OCI-LY3 (cell line): Measurements from ENCODE around the gene RAP2A.

Experiments used
- H2AFZ ChIP-seq: fragments of 200-600, 300-600 bp; shearing (Covaris generic); 2 replicates; pipeline ENCODE4 v1.6.0; 2014; ENCODE audit warnings: antibody characterized with exemption, low read depth, low read length
- H3K27ac ChIP-seq: fragments of 200-600, 300-600 bp; sonication (generic); 2 replicates; pipeline ENCODE4 v1.5.1; 2014; ENCODE audit warnings: mild to moderate bottlenecking, low read length, moderate library complexity, mixed read lengths
- H3K27me3 ChIP-seq: fragments of 200-600, 300-600 bp; sonication (generic); 2 replicates; pipeline ENCODE4 v1.6.1; 2014; ENCODE audit warnings: low read depth, low read length, mixed read lengths
- H3K36me3 ChIP-seq: fragments of 200-600, 300-600 bp; sonication (generic); replicated peaks from 2 replicates; pipeline ENCODE3; 2014; ENCODE audit warnings: low read depth, low read length, mixed read lengths
- H3K4me1 ChIP-seq: fragments of 300-600, 200-600 bp; sonication (generic); 2 replicates; pipeline ENCODE4 v1.6.1; 2014; ENCODE audit warnings: low read length, mixed read lengths
- H3K4me2 ChIP-seq: fragments of 200-600, 300-600 bp; sonication (generic); 2 replicates; pipeline ENCODE4 v1.6.1; 2014; ENCODE audit warnings: low read length, mixed read lengths
- H3K4me3 ChIP-seq: fragments of 300-600, 200-600 bp; sonication (generic); 2 replicates; pipeline ENCODE4 v1.5.1; 2014; ENCODE audit warnings: antibody characterized with exemption, mild to moderate bottlenecking, low read length, moderate library complexity
- H3K79me2 ChIP-seq: fragments of 300-600, 200-600 bp; shearing (Covaris generic); 2 replicates; pipeline ENCODE4 v1.6.1; 2014; ENCODE audit warnings: mild to moderate bottlenecking, low read length, mixed read lengths
- H3K9ac ChIP-seq: fragments of 300-600, 200-600 bp; shearing (Covaris generic); 2 replicates; pipeline ENCODE4 v1.6.0; 2014; ENCODE audit warnings: mild to moderate bottlenecking, low read length, moderate library complexity
- H3K9me3 ChIP-seq: fragments of 200-600, 300-600 bp; shearing (Covaris generic); 2 replicates; pipeline ENCODE4 v1.6.1; 2014; ENCODE audit warnings: low read length, mixed read lengths; ENCODE audit not compliant: insufficient read depth
- H4K20me1 ChIP-seq: fragments of 200-600, 300-600 bp; sonication (generic); 2 replicates; pipeline ENCODE4 v1.6.1; 2016; ENCODE audit warnings: low read length, mixed read lengths; ENCODE audit not compliant: insufficient read depth
- EZH2phosphoT487 ChIP-seq: fragments of 200-600 bp; shearing (Covaris generic); IDR thresholded peaks from 2 replicates; pipeline ENCODE4 v1.6.1; 2018; ENCODE audit warnings: antibody characterized with exemption, mixed run types, low read depth
- TF ChIP-seq, protein P1 (sequence below): fragments of 200-600, 300-600 bp; sonication (generic); IDR thresholded peaks from 2 replicates; pipeline ENCODE4 v1.5.1; 2014; ENCODE audit warnings: antibody characterized with exemption, low read length, low read depth

The RAP2A gene

DNA sequence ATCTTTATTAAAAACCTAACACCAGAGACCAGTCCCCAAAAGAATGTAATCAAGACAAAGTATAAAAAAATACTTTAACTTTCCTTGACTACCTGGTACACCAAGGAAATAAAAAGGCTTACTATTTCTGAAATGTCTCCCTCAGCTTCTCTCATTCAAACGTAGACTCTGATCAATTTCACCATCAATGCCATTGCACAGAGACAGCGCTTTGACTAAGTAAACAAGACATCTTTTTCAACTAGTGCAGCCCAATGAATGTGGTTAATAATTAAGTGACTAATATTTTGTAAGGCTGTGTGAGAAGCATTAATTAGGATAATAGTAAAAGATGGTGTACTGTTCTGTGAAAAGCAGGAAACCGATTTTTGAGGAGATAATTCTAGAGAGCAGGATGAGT is 7.3 kb upstream of the RAP2A start:
- no peak overlapping the region for H3K4me3 ChIP-seq
- no peaks in the 10 kb centered on the region for H3K9me3 ChIP-seq
- H4K20me1 ChIP-seq, result no peaks in the 10 kb centered on the region
- H2AFZ ChIP-seq, result no peak overlapping the region
- no peaks in the 10 kb centered on the region for H3K79me2 ChIP-seq
- H3K36me3 ChIP-seq, result no peaks in the 10 kb centered on the region
- no peak for TF ChIP-seq EZH2phosphoT487
- TF ChIP-seq, protein P1, sequence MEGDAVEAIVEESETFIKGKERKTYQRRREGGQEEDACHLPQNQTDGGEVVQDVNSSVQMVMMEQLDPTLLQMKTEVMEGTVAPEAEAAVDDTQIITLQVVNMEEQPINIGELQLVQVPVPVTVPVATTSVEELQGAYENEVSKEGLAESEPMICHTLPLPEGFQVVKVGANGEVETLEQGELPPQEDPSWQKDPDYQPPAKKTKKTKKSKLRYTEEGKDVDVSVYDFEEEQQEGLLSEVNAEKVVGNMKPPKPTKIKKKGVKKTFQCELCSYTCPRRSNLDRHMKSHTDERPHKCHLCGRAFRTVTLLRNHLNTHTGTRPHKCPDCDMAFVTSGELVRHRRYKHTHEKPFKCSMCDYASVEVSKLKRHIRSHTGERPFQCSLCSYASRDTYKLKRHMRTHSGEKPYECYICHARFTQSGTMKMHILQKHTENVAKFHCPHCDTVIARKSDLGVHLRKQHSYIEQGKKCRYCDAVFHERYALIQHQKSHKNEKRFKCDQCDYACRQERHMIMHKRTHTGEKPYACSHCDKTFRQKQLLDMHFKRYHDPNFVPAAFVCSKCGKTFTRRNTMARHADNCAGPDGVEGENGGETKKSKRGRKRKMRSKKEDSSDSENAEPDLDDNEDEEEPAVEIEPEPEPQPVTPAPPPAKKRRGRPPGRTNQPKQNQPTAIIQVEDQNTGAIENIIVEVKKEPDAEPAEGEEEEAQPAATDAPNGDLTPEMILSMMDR, result no peak
- no peak overlapping the region for H3K4me2 ChIP-seq
- H3K27me3 ChIP-seq, result no peaks in the 10 kb centered on the region
- H3K27ac ChIP-seq, result no peak overlapping the region
- H3K4me1 ChIP-seq, result peaks cover 2% of the 10 kb centered on the region
- H3K9ac ChIP-seq, result no peak overlapping the region

DNA sequence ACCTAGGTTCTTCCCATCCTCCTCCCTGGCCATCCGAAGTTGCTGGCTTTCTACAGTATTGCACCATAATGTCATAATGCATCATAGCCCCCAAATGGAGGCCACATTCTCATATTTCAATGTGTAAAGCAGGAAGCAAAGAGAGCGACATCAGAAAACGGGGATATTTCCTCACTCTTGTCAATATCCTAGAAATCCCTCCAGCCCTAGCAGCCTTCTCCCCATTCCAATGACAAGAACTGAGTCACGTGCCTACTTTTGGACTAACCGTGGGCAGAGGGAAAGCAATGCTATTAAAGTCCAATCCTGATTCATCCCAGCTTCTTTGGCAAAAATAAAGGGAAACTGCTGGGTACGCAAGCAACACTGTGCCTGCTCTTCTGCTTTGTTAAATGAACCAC is 4.3 kb upstream of the RAP2A start:
- Histone ChIP-seq H3K79me2 (peaks cover 4% of the 10 kb centered on the region), H3K27me3 (no peaks in the 10 kb centered on the region), H3K4me2 (no peak overlapping the region), H2AFZ (no peak overlapping the region), H3K36me3 (no peaks in the 10 kb centered on the region), H3K4me3 (no peak overlapping the region), H3K27ac (no peak overlapping the region), H4K20me1 (no peaks in the 10 kb centered on the region), H3K9ac (no peak overlapping the region), H3K9me3 (no peaks in the 10 kb centered on the region), H3K4me1 (peaks cover 7% of the 10 kb centered on the region)
- TF ChIP-seq, protein P1, result no peak
- no peak for TF ChIP-seq EZH2phosphoT487

DNA sequence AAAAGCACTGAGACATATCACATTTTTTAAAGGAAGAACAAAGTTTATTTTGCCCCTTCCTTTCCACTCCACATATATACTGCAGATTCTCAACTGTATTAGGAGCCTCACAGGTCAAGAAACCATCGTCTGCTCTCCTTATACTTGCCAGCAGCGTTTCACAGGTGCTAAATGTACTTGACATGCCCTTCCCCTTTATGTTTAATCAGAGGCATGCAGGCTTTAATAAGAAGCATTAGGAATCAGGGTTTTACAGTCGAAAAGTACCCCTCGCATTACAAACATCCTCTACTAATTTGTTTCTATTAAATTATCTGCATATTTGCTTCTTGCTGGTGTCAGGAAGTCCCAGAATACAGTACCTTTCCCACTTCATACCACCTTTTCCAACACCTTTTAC is 3.7 kb upstream of the RAP2A start:
- no peaks in the 10 kb centered on the region for H3K27me3 ChIP-seq
- H3K9me3 ChIP-seq, result no peaks in the 10 kb centered on the region
- no peaks in the 10 kb centered on the region for H3K36me3 ChIP-seq
- H3K4me1 ChIP-seq, result peaks cover 7% of the 10 kb centered on the region
- TF ChIP-seq EZH2phosphoT487, result no peak
- TF ChIP-seq, protein P1, result no peak
- H3K27ac ChIP-seq, result no peak overlapping the region
- no peaks in the 10 kb centered on the region for H4K20me1 ChIP-seq
- no peak overlapping the region for H2AFZ ChIP-seq
- no peak overlapping the region for H3K4me3 ChIP-seq
- H3K4me2 ChIP-seq, result no peak overlapping the region
- no peak overlapping the region for H3K9ac ChIP-seq
- peaks cover 10% of the 10 kb centered on the region for H3K79me2 ChIP-seq

DNA sequence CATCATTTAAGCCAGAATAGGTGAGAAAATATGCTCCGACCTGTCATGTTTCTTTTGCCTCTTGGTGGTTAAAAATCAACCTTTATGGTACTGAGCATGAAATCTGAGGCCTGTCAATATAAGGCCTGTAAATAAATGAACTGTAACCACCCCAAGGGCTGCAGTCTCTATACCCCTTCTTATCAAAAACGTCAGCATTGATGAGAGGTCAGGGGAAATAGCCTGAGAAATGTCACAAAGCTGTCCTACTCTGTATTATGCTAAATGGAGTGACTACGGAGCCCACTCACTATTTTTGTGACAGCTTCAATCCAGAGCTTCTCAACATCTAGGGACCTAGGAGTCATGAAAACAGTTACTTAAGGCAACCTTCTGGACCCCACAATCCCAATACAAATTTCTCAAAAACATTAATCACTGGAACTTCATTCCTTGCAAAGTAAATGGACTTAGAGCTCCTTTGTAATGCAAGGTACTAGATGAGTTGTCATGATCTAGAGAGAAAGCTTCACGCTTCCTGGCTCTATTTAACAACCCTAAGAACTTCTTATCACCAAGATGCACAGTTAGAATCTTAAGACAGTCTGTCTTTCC is 2.7 kb upstream of the RAP2A start:
- Histone ChIP-seq H4K20me1 (peaks cover 4% of the 10 kb centered on the region), H3K4me2 (peak overlapping the region; percentile 94; the same call in 1 of the 2 replicates), H3K79me2 (peaks cover 18% of the 10 kb centered on the region), H3K9ac (no peak overlapping the region), H3K36me3 (peaks cover under 1% of the 10 kb centered on the region), H3K4me3 (peak overlapping the region; percentile 96; the same call in 1 of the 2 replicates), H3K9me3 (no peaks in the 10 kb centered on the region), H3K27ac (no peak overlapping the region), H2AFZ (no peak overlapping the region), H3K4me1 (peaks cover 15% of the 10 kb centered on the region), H3K27me3 (no peaks in the 10 kb centered on the region)
- TF ChIP-seq, protein P1, result no peak
- no peak for TF ChIP-seq EZH2phosphoT487
